Measurements from ENCODE around the gene B4GALT5. TPM values are rescaled to one million over a fixed set of nuclear protein-coding genes. Genes with fewer than 3 reads are reported as not detected.

The B4GALT5 gene
- total RNA-seq, 1 experiment from 2014 or later, result 92.5 TPM

GRCh38 chr20:49666911-49667310 is 46.8 kb downstream of the B4GALT5 start (continued):
- no peak for TF ChIP-seq FOSL1 (IDR thresholded peaks at IDR 0.05; ENCODE audit: low read depth)
- TF ChIP-seq RAD21 (IDR thresholded peaks at IDR 0.05; ENCODE audit: low read depth), result no peak
- TF ChIP-seq SP1 (IDR thresholded peaks at IDR 0.05; ENCODE audit: low read depth), result no peak
- no peak for TF ChIP-seq EGR1 (IDR thresholded peaks at IDR 0.05; ENCODE audit: low read depth)
- no peak for TF ChIP-seq ZFX (IDR thresholded peaks at IDR 0.05)
- no peak for TF ChIP-seq YY1 (IDR thresholded peaks at IDR 0.05; ENCODE audit: extremely low read depth, insufficient replicate concordance, low read depth, low read length)
- no peak for TF ChIP-seq JUND (IDR thresholded peaks at IDR 0.05)

DNA sequence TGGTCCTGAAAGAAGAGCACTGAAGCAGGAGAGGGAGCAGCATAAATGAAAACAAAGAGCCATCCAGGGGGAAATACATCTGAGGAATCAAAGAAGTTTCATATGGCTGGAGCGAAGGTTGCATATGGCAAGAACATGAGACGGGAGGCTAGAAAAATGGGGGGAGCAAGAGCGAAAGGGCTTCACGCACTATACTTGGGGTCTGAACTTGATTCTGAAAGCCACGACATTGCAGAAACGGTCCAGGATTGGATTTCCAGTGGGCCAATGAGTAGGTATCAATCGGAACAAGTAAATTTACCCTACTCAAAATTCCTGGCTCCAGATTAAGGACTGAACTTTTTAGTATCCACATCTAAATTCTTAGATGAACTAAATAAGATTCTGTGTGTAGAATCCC is 47.9 kb downstream of the B4GALT5 start:
- Histone ChIP-seq H3K36me3 (ENCODE audit: control insufficient read depth in 1 of 2, insufficient read depth in 2 of 2, low read length in 2 of 2) (no peaks in the 10 kb centered on the region), H3K27me3 (ENCODE audit: insufficient read depth, low read length) (no peaks in the 10 kb centered on the region), H2AFZ (ENCODE audit: low read depth, low read length, poor library complexity, severe bottlenecking) (no peak overlapping the region), H3K79me2 (ENCODE audit: insufficient read depth, low read length) (peaks cover 96% of the 10 kb centered on the region), H3K9me2 (ENCODE audit: insufficient read depth) (no peaks in the 10 kb centered on the region), H4K20me1 (ENCODE audit: insufficient read depth) (peaks cover 25% of the 10 kb centered on the region; the same call in 1 of the 2 replicates), H3K4me3 (replicated peaks in 1 of 2; ENCODE audit: low read depth in 1 of 2, low read length in 2 of 2) (no peak overlapping the region), H3K9ac (ENCODE audit: low read length) (no peak overlapping the region), H3K27ac (ENCODE audit: low read depth, low read length) (no peak overlapping the region), H3K9me3 (ENCODE audit: control insufficient read depth in 1 of 2, insufficient read depth in 1 of 2, low read depth in 1 of 2, low read length in 2 of 2) (no peaks in the 10 kb centered on the region), H3K4me1 (ENCODE audit: control insufficient read depth in 1 of 2, insufficient read depth in 2 of 2, low read length in 2 of 2) (peaks cover 10 to 20% of the 10 kb centered on the region in 2 experiments; a peak in 2 of 4 replicates), H3K4me2 (ENCODE audit: low read length) (no peak overlapping the region)
- no TSS peak for BruUV-seq (replicated peaks)
- CTCF ChIA-PET, result no interaction called here
- no peak for TF ChIP-seq CBX3 (IDR thresholded peaks at IDR 0.05; ENCODE audit: low read depth)
- no peak for TF ChIP-seq REST (IDR thresholded peaks at IDR 0.05; ENCODE audit: low read depth)
- ATAC-seq (no peak), DNase-seq (ENCODE audit: low read depth, low spot score) (no peak)
- RAD21 ChIA-PET (ENCODE audit: low non-redundant PET in 1 of 2, low total read pairs in 2 of 2, uncharacterized antibody in 2 of 2, unreplicated experiment in 2 of 2), result no interaction called here
- intact Hi-C loops (cut with micrococcal nuclease), result no loop called here
- POLR2A ChIA-PET, result no interaction called here
